GM12874 (cell line): ENCODE results near the gene RRM2.

Experiments
- CTCF ChIP-seq: IDR thresholded peaks from 2 replicates; pipeline ENCODE4 v1.5.1; 2011; ENCODE audit warnings: low read depth, mild to moderate bottlenecking, control low read depth, low read length, moderate library complexity; ENCODE audit not compliant: insufficient read depth

The RRM2 gene

GRCh38 chr2:10126632-10127026, 4.1 kb downstream of the RRM2 start:
- no peak for TF ChIP-seq CTCF

GRCh38 chr2:10128420-10128819, 5.9 kb downstream of the RRM2 start:
- TF ChIP-seq CTCF: no peak

GRCh38 chr2:10129490-10129889, 7.0 kb downstream of the RRM2 start:
- TF ChIP-seq CTCF: no peak

- TF ChIP-seq CTCF: no peak
Observed at GRCh38 chr2:10132043-10132575, 9.6 kb downstream of the RRM2 start.

- TF ChIP-seq CTCF: no peak
Observed at GRCh38 chr2:10132596-10132995, 10.1 kb downstream of the RRM2 start.

- no peak for TF ChIP-seq CTCF
Observed at GRCh38 chr2:10132996-10133647, 10.6 kb downstream of the RRM2 start.

- no peak for TF ChIP-seq CTCF
Observed at GRCh38 chr2:10135296-10136089, 13.0 kb downstream of the RRM2 start.
